IPS-15b (cell line): ENCODE data around the gene GLIS1.
"Not testable (repeated sequence)": the region's sequence is repeated elsewhere in the genome, so short reads cannot be mapped to it uniquely, and the experiment has no call there.

ENCODE experiments used
- H3K27me3 ChIP-seq: one replicate; pipeline ENCODE4 v1.6.1; 2013; ENCODE audit warnings: low read length; ENCODE audit not compliant: control insufficient read depth, insufficient read depth
- H3K36me3 ChIP-seq: one replicate; pipeline ENCODE4 v1.6.1; 2013; ENCODE audit warnings: low read length; ENCODE audit not compliant: control insufficient read depth, insufficient read depth
- H3K4me1 ChIP-seq: one replicate; pipeline ENCODE4 v1.6.1; 2013; ENCODE audit warnings: mild to moderate bottlenecking, low read length; ENCODE audit not compliant: control insufficient read depth, insufficient read depth
- H3K4me3 ChIP-seq: one replicate; pipeline ENCODE4 v1.5.1; 2013; ENCODE audit warnings: low read depth, low read length
- H3K9ac ChIP-seq: one replicate; pipeline ENCODE4 v1.6.1; 2013; ENCODE audit warnings: low read depth, mild to moderate bottlenecking, low read length
- H3K9me3 ChIP-seq: one replicate; pipeline ENCODE4 v1.6.1; 2013; ENCODE audit warnings: mild to moderate bottlenecking, low read length; ENCODE audit not compliant: control insufficient read depth, insufficient read depth

GLIS1 gene

GRCh38 chr1:53654216-53655210, 84.5 kb downstream of the GLIS1 start:
- Histone ChIP-seq H3K36me3 (no peaks in the 10 kb centered on the region), H3K9ac (no peak overlapping the region), H3K4me1 (no peaks in the 10 kb centered on the region), H3K27me3 (no peaks in the 10 kb centered on the region), H3K4me3 (no peak overlapping the region), H3K9me3 (no peaks in the 10 kb centered on the region)

- Histone ChIP-seq H3K4me3 (no peak overlapping the region), H3K9ac (no peak overlapping the region), H3K27me3 (no peaks in the 10 kb centered on the region), H3K4me1 (no peaks in the 10 kb centered on the region), H3K36me3 (no peaks in the 10 kb centered on the region), H3K9me3 (no peaks in the 10 kb centered on the region)
Observed at GRCh38 chr1:53653631-53654030, 85.3 kb downstream of the GLIS1 start.

- H3K36me3 ChIP-seq: no peaks in the 10 kb centered on the region
- H3K27me3 ChIP-seq: no peaks in the 10 kb centered on the region
- H3K4me3 ChIP-seq: no peak overlapping the region
- no peak overlapping the region for H3K9ac ChIP-seq
- no peaks in the 10 kb centered on the region for H3K4me1 ChIP-seq
- no peaks in the 10 kb centered on the region for H3K9me3 ChIP-seq
Observed at GRCh38 chr1:53653200-53653575, 85.8 kb downstream of the GLIS1 start.

- Histone ChIP-seq H3K9me3 (no peaks in the 10 kb centered on the region), H3K4me1 (no peaks in the 10 kb centered on the region), H3K36me3 (no peaks in the 10 kb centered on the region), H3K27me3 (no peaks in the 10 kb centered on the region), H3K9ac (no peak overlapping the region), H3K4me3 (no peak overlapping the region)
Observed at GRCh38 chr1:53652441-53653199, 86.3 kb downstream of the GLIS1 start.

GRCh38 chr1:53651356-53651755, 87.6 kb downstream of the GLIS1 start:
- Histone ChIP-seq H3K4me1 (no peaks in the 10 kb centered on the region), H3K4me3 (no peak overlapping the region), H3K9ac (no peak overlapping the region), H3K9me3 (no peaks in the 10 kb centered on the region), H3K36me3 (no peaks in the 10 kb centered on the region), H3K27me3 (no peaks in the 10 kb centered on the region)

- H3K36me3 ChIP-seq: no peaks in the 10 kb centered on the region
- no peaks in the 10 kb centered on the region for H3K9me3 ChIP-seq
- H3K9ac ChIP-seq: no peak overlapping the region
- no peaks in the 10 kb centered on the region for H3K4me1 ChIP-seq
- no peaks in the 10 kb centered on the region for H3K27me3 ChIP-seq
- no peak overlapping the region for H3K4me3 ChIP-seq
Observed at GRCh38 chr1:53648516-53648915, 90.4 kb downstream of the GLIS1 start.

- H3K27me3 ChIP-seq, H3K9ac ChIP-seq, H3K36me3 ChIP-seq, H3K4me1 ChIP-seq, H3K4me3 ChIP-seq, H3K9me3 ChIP-seq: not testable (repeated sequence)
Observed at GRCh38 chr1:53647915-53648314, 91.0 kb downstream of the GLIS1 start.

- Histone ChIP-seq H3K9me3 (no peaks in the 10 kb centered on the region), H3K36me3 (no peaks in the 10 kb centered on the region), H3K9ac (no peak overlapping the region), H3K27me3 (no peaks in the 10 kb centered on the region), H3K4me1 (no peaks in the 10 kb centered on the region), H3K4me3 (no peak overlapping the region)
Observed at GRCh38 chr1:53646732-53647131, 92.2 kb downstream of the GLIS1 start.

GRCh38 chr1:53645690-53646078, 93.3 kb downstream of the GLIS1 start:
- Histone ChIP-seq H3K27me3 (no peaks in the 10 kb centered on the region), H3K9ac (no peak overlapping the region), H3K9me3 (no peaks in the 10 kb centered on the region), H3K4me1 (no peaks in the 10 kb centered on the region), H3K4me3 (no peak overlapping the region), H3K36me3 (no peaks in the 10 kb centered on the region)

GRCh38 chr1:53644909-53645689, 93.9 kb downstream of the GLIS1 start:
- Histone ChIP-seq H3K36me3 (no peaks in the 10 kb centered on the region), H3K9ac (no peak overlapping the region), H3K27me3 (no peaks in the 10 kb centered on the region), H3K4me3 (no peak overlapping the region), H3K4me1 (no peaks in the 10 kb centered on the region), H3K9me3 (no peaks in the 10 kb centered on the region)

GRCh38 chr1:53644496-53644895, 94.5 kb downstream of the GLIS1 start:
- Histone ChIP-seq H3K36me3 (no peaks in the 10 kb centered on the region), H3K4me1 (no peaks in the 10 kb centered on the region), H3K27me3 (no peaks in the 10 kb centered on the region), H3K9ac (no peak overlapping the region), H3K4me3 (no peak overlapping the region), H3K9me3 (no peaks in the 10 kb centered on the region)
